HG03280 (cell line): ENCODE data around the gene GNAZ.
"Not testable (repeated sequence)": the region's sequence is repeated elsewhere in the genome, so short reads cannot be mapped to it uniquely, and the experiment has no call there.

Source experiments
- ATAC-seq: cut with Tn5 transposase; IDR thresholded peaks from one replicate; pipeline ENCODE4 v1.9.1; 2021; ENCODE audit warnings: mild to moderate bottlenecking, moderate library complexity; ENCODE audit not compliant: unreplicated experiment

Gene GNAZ

GRCh38 chr22:23129149-23129548, 58.8 kb downstream of the GNAZ start:
- ATAC-seq: no peak

GRCh38 chr22:23130697-23131096, 60.4 kb downstream of the GNAZ start:
- ATAC-seq: no peak

- ATAC-seq: no peak
Measured at GRCh38 chr22:23131931-23132330, 61.6 kb downstream of the GNAZ start.

DNA sequence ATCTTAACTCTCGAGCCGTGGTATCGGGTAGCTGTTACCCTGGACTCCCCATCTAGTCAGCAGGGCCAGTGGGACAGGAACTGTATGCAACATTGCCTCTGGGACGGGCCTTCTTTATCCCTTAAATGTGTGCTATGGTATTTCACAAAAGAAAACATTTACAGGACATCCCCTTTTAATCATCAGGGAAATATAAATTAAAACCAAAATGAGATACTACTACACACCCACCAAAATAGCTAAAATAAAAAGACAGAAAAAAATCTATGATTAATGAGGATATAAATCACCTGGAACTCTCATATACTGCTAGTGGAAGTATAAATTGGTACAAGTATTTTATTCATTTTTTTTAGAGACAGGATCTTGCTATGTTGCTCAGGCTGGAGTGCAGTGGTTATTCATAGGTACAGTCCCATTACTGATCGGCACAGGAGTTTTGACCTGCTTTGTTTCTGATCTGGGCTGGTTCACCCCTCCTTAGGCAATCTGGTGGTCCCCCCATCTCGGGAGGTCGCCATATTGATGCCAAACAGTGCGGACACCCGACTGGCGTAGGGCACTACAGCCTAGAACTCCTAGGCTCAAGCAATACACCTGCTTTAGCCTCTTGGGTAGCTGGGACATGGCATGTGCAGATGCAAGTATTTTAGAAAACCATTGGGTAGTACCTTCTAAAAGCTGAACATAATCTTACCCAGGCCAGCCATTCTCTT, 62.2 kb downstream of the GNAZ start:
- ATAC-seq: no peak

GRCh38 chr22:23133922-23134321, 63.6 kb downstream of the GNAZ start:
- no peak for ATAC-seq

DNA sequence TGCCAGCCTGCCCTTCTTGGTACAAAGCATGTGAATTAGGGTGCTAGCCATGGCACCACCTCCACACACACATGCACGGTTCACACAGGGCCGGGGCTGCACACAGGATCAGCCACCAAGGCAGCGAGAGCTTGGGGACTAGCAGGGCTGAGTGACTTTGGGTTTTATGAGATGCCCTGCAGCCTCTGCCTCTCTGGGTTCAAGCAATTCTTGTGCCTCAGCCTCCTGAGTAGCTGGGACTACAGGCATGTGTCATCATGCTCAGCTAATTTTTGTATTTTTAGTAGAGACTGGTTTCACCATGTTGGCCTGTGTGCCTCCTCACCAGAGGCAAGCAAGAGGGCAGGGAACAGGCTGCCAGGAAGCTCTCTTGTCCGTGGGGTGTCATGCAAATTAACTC, 66.7 kb downstream of the GNAZ start:
- not testable (repeated sequence) for ATAC-seq

- no peak for ATAC-seq
Measured at GRCh38 chr22:23137468-23137867, 67.1 kb downstream of the GNAZ start.

DNA sequence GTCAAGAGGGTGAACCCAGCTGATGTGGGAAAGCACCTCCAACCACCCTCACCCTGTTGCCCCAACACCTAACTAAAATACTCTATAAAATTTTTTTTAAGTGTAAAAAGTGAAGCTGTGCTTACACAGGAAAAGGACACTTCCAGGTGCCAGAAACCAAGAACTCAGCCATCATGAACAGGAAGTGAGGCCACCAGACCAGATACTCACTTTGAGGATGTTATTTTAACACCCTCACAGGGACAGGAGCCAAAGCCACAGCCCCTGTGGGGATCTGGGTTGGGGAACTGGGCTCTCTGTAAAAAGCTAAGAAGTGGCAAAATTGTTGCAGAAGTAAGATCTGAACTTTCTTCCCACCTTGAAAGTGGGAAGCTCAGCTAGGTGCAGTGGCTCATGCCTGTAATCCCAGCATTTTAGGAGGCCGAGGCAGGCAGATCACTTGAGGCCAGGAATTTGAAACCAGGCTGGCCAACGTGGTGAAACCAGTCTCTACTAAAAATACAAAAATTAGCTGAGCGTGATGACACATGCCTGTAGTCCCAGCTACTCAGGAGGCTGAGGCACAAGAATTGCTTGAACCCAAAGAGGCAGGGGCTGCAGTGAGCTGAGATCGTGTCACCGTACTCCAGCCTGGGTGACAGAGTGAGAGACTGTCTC, 67.7 kb downstream of the GNAZ start:
- no peak for ATAC-seq

- no peak for ATAC-seq
Measured at GRCh38 chr22:23138584-23139435, 68.5 kb downstream of the GNAZ start.

DNA sequence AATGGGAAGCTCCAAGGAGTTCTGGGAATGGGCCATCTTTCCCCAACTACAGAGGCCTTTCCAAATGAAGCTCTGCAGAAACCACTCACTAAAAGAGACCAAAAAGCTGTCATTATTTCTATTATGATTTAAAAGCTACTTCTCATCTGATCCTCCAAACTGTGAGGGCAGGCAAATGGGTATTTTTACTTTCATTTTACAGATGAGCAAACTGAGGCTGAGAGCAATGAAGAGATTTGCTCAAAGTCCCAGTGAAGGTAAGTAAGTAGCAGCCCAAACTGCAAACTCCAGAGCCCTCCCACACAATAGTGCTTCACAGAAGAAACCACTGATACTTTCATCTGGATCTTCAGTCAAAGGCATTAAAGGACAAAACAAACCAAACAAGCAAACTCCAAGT, 70.1 kb downstream of the GNAZ start:
- no peak for ATAC-seq

DNA sequence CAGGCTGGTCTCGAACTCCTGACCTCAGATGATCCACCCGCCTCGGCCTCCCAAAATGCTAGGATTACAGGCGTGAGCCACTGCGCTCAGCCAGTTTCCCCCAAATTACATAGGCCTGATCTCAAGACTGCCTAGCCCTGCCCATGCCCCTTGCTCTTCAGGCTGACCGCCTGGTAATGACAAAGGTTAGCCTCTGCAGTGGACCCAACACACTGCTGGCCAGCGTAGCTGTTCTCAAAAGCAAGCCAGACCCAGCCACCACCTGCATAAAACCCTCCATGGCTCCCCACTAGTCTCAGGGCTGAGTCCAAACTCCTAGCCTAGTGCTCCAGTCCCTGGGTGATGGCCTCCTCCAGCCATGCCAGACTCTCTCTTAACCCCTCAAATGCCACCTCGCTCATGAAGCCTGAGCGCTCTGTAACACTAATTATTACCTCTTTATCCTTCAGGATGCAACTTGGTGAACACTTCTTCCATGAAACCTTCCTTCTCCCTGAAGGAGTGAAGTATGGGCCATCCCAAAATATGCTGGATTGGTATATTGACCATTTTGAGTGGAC, 72.3 kb downstream of the GNAZ start:
- ATAC-seq: no peak

- no peak for ATAC-seq
Measured at GRCh38 chr22:23143119-23143518, 72.8 kb downstream of the GNAZ start.

GRCh38 chr22:23144432-23144831, 74.1 kb downstream of the GNAZ start:
- no peak for ATAC-seq

- peak; percentile 47 for ATAC-seq
Measured at GRCh38 chr22:23144932-23145877, 74.9 kb downstream of the GNAZ start, which contains the start of gene RAB36. TSS of gene RAB36 (plus strand) at chr22:23145477. CDS start at chr22:23146617, 1,140 bp downstream.

- no peak for ATAC-seq
Measured at GRCh38 chr22:23145878-23146470, 75.7 kb downstream of the GNAZ start.

GRCh38 chr22:23146478-23147205, 76.3 kb downstream of the GNAZ start:
- no peak for ATAC-seq

- no peak for ATAC-seq
Measured at GRCh38 chr22:23147617-23148387, 77.5 kb downstream of the GNAZ start.

DNA sequence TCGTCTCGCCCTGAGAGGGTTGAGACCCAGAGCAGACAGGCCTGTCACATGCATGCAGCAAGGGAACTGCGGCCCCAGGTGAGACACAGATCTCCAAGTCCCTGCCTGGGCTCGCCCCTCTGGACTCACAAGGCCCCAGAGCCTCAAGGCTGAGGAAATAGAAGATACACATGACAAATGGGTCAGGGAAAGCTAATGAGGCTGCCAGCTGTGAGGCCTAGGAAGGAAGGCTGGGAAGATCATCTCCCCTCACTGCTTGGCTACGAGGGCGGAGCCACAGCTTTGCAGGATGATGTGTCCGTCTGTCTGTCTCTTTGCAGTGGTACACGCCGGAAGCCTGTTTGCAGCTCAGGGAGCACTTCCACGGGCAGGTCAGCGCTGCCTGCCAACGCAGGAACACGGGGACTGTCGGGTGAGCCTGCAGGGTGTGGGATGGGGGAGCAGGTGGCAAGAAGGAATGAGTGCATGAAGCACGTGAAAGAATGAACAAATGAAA, 79.5 kb downstream of the GNAZ start:
- ATAC-seq: no peak
